GM12875 (cell line): Measurements from ENCODE around the gene SPESP1.

Experiments
- H3K4me3 ChIP-seq: one replicate; pipeline ENCODE4 v1.5.1; 2011; ENCODE audit warnings: low read depth, low read length, control low read depth
- CTCF ChIP-seq: IDR thresholded peaks from 2 replicates; pipeline ENCODE4 v1.5.1; 2011; ENCODE audit warnings: low read depth, mild to moderate bottlenecking, control low read depth, inconsistent platforms, low read length, moderate library complexity, borderline replicate concordance; ENCODE audit not compliant: insufficient read depth

SPESP1 gene

GRCh38 chr15:68897016-68897415, 33.3 kb upstream of the SPESP1 start:
- no peak overlapping the region for H3K4me3 ChIP-seq
- no peak for TF ChIP-seq CTCF

- no peak for TF ChIP-seq CTCF
- no peak overlapping the region for H3K4me3 ChIP-seq
These were observed 30.3 kb upstream of the SPESP1 start for GRCh38 chr15:68900027-68900426.

- no peak overlapping the region for H3K4me3 ChIP-seq
- TF ChIP-seq CTCF = no peak
These were observed 22.9 kb upstream of the SPESP1 start for GRCh38 chr15:68907396-68907923.

GRCh38 chr15:68909601-68910100, 20.7 kb upstream of the SPESP1 start:
- no peak overlapping the region for H3K4me3 ChIP-seq
- no peak for TF ChIP-seq CTCF

GRCh38 chr15:68910341-68910740, 20.0 kb upstream of the SPESP1 start:
- no peak overlapping the region for H3K4me3 ChIP-seq
- TF ChIP-seq CTCF = no peak

- TF ChIP-seq CTCF = no peak
- no peak overlapping the region for H3K4me3 ChIP-seq
These were observed 19.5 kb upstream of the SPESP1 start for GRCh38 chr15:68910816-68911215.

GRCh38 chr15:68921926-68922325, 8.4 kb upstream of the SPESP1 start:
- no peak overlapping the region for H3K4me3 ChIP-seq
- TF ChIP-seq CTCF = no peak
